ENCODE measurements around the gene ITGA1. TPM values are rescaled to one million over a fixed set of nuclear protein-coding genes. Genes with fewer than 3 reads are reported as not detected.

Gene ITGA1
- total and polyA plus RNA-seq, 2 of the 8 experiments (the other 6 are each of a cell fraction or from before 2014, with no cell fraction given) = 2.3 to 9.0 TPM

- Histone ChIP-seq H2BK15ac (ENCODE audit: low read length) (no peak overlapping the region), H2AK5ac (ENCODE audit: low read depth, low read length) (no peak overlapping the region)
These were observed 200.8 kb downstream of the ITGA1 start for GRCh38 chr5:52988335-52989024.

More at GRCh38 chr5:52988335-52989024, 200.8 kb downstream of the ITGA1 start:
- no peak overlapping the region for H3K4ac ChIP-seq (replicated peaks; ENCODE audit: insufficient read length, low read depth, low read length)
- peaks cover 0 to 13% (median 10%) of the 10 kb centered on the region in 4 experiments; a peak in 4 of 7 replicates for H3K27me3 ChIP-seq (replicated peaks in 1 of 4; ENCODE audit: control insufficient read depth in 3 of 4, extremely low read depth in 1 of 4, insufficient read depth in 3 of 4, low read length in 3 of 4)
- no peak overlapping the region for H2BK5ac ChIP-seq (ENCODE audit: low read depth, low read length)
- no peak overlapping the region for H4K5ac ChIP-seq (ENCODE audit: insufficient read length, low read depth, low read length)
- ChIA-PET CTCF (ENCODE audit: partially characterized antibody) (interaction anchor here (0.6 to 6.5 kb wide), 5 partner anchors 9 to 47 kb away, joined by 3 to 44 read pairs (median 4); no protein-coding TSS in a partner anchor), POLR2A (ENCODE audit: partially characterized antibody) (interaction anchor here (0.9 kb wide), 1 partner anchor 34 kb away, joined by 3 read pairs; no protein-coding TSS in a partner anchor)
- no peak overlapping the region for H3K56ac ChIP-seq (replicated peaks; ENCODE audit: insufficient read length, low read depth, low read length)
- no peak overlapping the region for H2BK20ac ChIP-seq (ENCODE audit: low read length)
- H2BK12ac ChIP-seq (ENCODE audit: low read depth, low read length) = no peak overlapping the region
- H3K23me2 ChIP-seq (ENCODE audit: low read depth, low read length) = peaks cover 15% of the 10 kb centered on the region
- no peak overlapping the region for H3K18ac ChIP-seq (ENCODE audit: extremely low read depth, low read length)
- peak overlapping the region; percentile 77 to 92 (median 88) for H3K4me3 ChIP-seq (ENCODE audit: extremely low read depth in 1 of 4, insufficient read depth in 2 of 4, low read depth in 3 of 4, low read length in 4 of 4)
- TF ChIP-seq EZH2 (IDR thresholded peaks at IDR 0.05; ENCODE audit: low read depth, low read length, severe bottlenecking) (peak; percentile 18), CTBP2 (IDR thresholded peaks at IDR 0.05; ENCODE audit: borderline replicate concordance, insufficient read depth, insufficient read length, low read length) (no peak), EGR1 (IDR thresholded peaks at IDR 0.05; ENCODE audit: borderline replicate concordance, low read depth, low read length) (peak; percentile 8; the same call in 1 of the 2 replicates), SP1 (IDR thresholded peaks at IDR 0.05; ENCODE audit: low read depth, low read length) (no peak), TCF12 (IDR thresholded peaks at IDR 0.05; ENCODE audit: low read depth, low read length) (no peak)
- peak overlapping the region in 3 of 4 experiments; percentile 22 to 43 (median 37); a peak in 3 of 7 replicates for H3K9ac ChIP-seq (replicated peaks in 1 of 4; ENCODE audit: extremely low read depth in 1 of 4, low read depth in 3 of 4, low read length in 3 of 4)
- peak overlapping the region; percentile 88 to 95 for H3K4me2 ChIP-seq (ENCODE audit: insufficient read depth in 1 of 2, low read depth in 2 of 2, low read length in 2 of 2)
- no peak overlapping the region for H4K91ac ChIP-seq (replicated peaks; ENCODE audit: insufficient read length, low read length)
- H3K23ac ChIP-seq (ENCODE audit: insufficient read length) = no peak overlapping the region
- H3K79me2 ChIP-seq (ENCODE audit: control insufficient read depth in 1 of 2, insufficient read depth in 2 of 2, low read length in 2 of 2) = no peaks in the 10 kb centered on the region
- H3K14ac ChIP-seq (ENCODE audit: insufficient read length) = no peak overlapping the region
- no peaks in the 10 kb centered on the region for H3K9me3 ChIP-seq (ENCODE audit: insufficient read depth in 2 of 2, low read depth in 1 of 2, low read length in 1 of 2)
- 36% methylated on average over 7 of the region's 16 CpGs; no CpG with 5 or more reads in 1 of the 2 experiments for WGBS, 2 experiments (ENCODE audit: extremely low coverage in 1 of 2, insufficient coverage in 1 of 2, insufficient read length in 1 of 2, insufficient replicate concordance in 2 of 2, low coverage in 1 of 2, low lambda C conversion rate in 2 of 2, missing lambda C conversion rate in 1 of 2)
- H2BK120ac ChIP-seq (replicated peaks; ENCODE audit: low read depth, low read length) = no peak overlapping the region
- no peaks in the 10 kb centered on the region; a peak in 1 of 7 replicates for H3K4me1 ChIP-seq (replicated peaks in 1 of 4; ENCODE audit: control insufficient read depth in 3 of 4, insufficient read depth in 4 of 4, low read length in 3 of 4)
- no peak overlapping the region for H4K8ac ChIP-seq (ENCODE audit: extremely low read depth, insufficient read depth, low read length)
- H3K36me3 ChIP-seq (ENCODE audit: control insufficient read depth in 2 of 4, insufficient read depth in 4 of 4, low read length in 3 of 4) = no peaks in the 10 kb centered on the region; a peak in 1 of 8 replicates
- peak overlapping the region; percentile 75 for H2AFZ ChIP-seq (ENCODE audit: low read length)
- no peak overlapping the region for H3K27ac ChIP-seq (ENCODE audit: low read depth, low read length)
- FAIRE-seq = no peak
- H3K79me1 ChIP-seq (ENCODE audit: low read depth, low read length) = no peaks in the 10 kb centered on the region
- no peaks in the 10 kb centered on the region for H4K20me1 ChIP-seq (replicated peaks in 1 of 2; ENCODE audit: control insufficient read depth in 1 of 2, insufficient read depth in 2 of 2, low read length in 2 of 2)
- DNase-seq (ENCODE audit: low read depth in 1 of 2, low spot score in 2 of 2) = no peak
